HEK293 (cell line): ENCODE measurements around the gene TRAP1.

Experiments used
- CTCF ChIA-PET: fragments of 350-600 bp; formaldehyde crosslinking; extraction: SDS; loops from one replicate; lab custom pipeline; 2021; ENCODE audit warnings: antibody characterized with exemption; lab: Yijun Ruan, JAX
- POLR2A ChIA-PET: fragments of 300-600 bp; formaldehyde crosslinking; extraction: SDS; loops from one replicate; lab custom pipeline; 2020; ENCODE audit warnings: antibody characterized with exemption, inconsistent platforms; lab: Yijun Ruan, JAX
- H3K27ac ChIP-seq: fragments of 200-500 bp; sonication (Bioruptor generic); 2 replicates; pipeline ENCODE4 v1.5.1; 2014; ENCODE audit warnings: low read depth, low read length, control low read depth, inconsistent platforms; ENCODE audit errors: extremely low read depth
- H3K36me3 ChIP-seq, 2 experiments: fragments of 200-500 bp in 1 of 2; sonication (Bioruptor generic) in 1 of 2; 1 replicate in 1 of 2; 2 replicates in 1 of 2; pipeline ENCODE4 v1.5.1; 2014 to 2017; ENCODE audit warnings: inconsistent platforms in 2 of 2, low read length in 2 of 2; ENCODE audit not compliant: control insufficient read depth in 2 of 2, insufficient read depth in 1 of 2
- H3K4me1 ChIP-seq: fragments of 200-500 bp; sonication (Bioruptor generic); 2 replicates; pipeline ENCODE4 v1.5.1; 2014; ENCODE audit warnings: mild to moderate bottlenecking, low read length, inconsistent platforms; ENCODE audit not compliant: control insufficient read depth, insufficient read depth
- H3K4me3 ChIP-seq: 2 replicates; pipeline ENCODE4 v1.5.1; 2011; ENCODE audit warnings: low read depth, mild to moderate bottlenecking, control low read depth, low read length, moderate library complexity
- H3K9me3 ChIP-seq: fragments of 200-500 bp; sonication (Bioruptor generic); 2 replicates; pipeline ENCODE4 v1.5.1; 2014; ENCODE audit warnings: low read depth, low read length, inconsistent platforms; ENCODE audit not compliant: control insufficient read depth, insufficient read depth
- GLI2 ChIP-seq: fragments of 450-650 bp; formaldehyde crosslinking; IDR thresholded peaks from 2 replicates; pipeline ENCODE4; 2017; ENCODE audit warnings: missing biosample characterization, missing genetic modification characterization, low read depth, borderline replicate concordance
- IKZF3 ChIP-seq: fragments of 450-650 bp; IDR thresholded peaks from 2 replicates; pipeline ENCODE4 v1.5.0; 2018; ENCODE audit warnings: missing biosample characterization, mild to moderate bottlenecking, missing genetic modification characterization, moderate library complexity
- KLF9 ChIP-seq: fragments of 450-650 bp; formaldehyde crosslinking; IDR thresholded peaks from 2 replicates; pipeline ENCODE4 v1.5.1; 2016; ENCODE audit warnings: missing biosample characterization, missing genetic modification characterization, low read depth
- ZFP41 ChIP-seq: fragments of 450-650 bp; formaldehyde crosslinking; IDR thresholded peaks from 2 replicates; pipeline ENCODE4 v1.5.1; 2016; ENCODE audit warnings: missing biosample characterization, missing genetic modification characterization, borderline replicate concordance
- ZNF114 ChIP-seq: fragments of 450-650 bp; formaldehyde crosslinking; IDR thresholded peaks from 2 replicates; pipeline ENCODE4 v1.5.0; 2017; ENCODE audit warnings: missing biosample characterization, missing genetic modification characterization
- ZNF169 ChIP-seq: fragments of 450-650 bp; formaldehyde crosslinking; IDR thresholded peaks from 2 replicates; pipeline ENCODE4 v1.5.1; 2016; ENCODE audit warnings: missing biosample characterization, missing genetic modification characterization
- ZNF354C ChIP-seq: fragments of 450-650 bp; formaldehyde crosslinking; IDR thresholded peaks from 2 replicates; pipeline ENCODE4 v1.5.1; 2016; ENCODE audit warnings: missing biosample characterization, missing genetic modification characterization, low read depth, borderline replicate concordance
- ZNF394 ChIP-seq: fragments of 450-650 bp; formaldehyde crosslinking; IDR thresholded peaks from 2 replicates; pipeline ENCODE4 v1.5.1; 2016; ENCODE audit warnings: missing biosample characterization, missing genetic modification characterization, mild to moderate bottlenecking, moderate library complexity, borderline replicate concordance
- ZNF404 ChIP-seq: fragments of 450-650 bp; formaldehyde crosslinking; IDR thresholded peaks from 2 replicates; pipeline ENCODE4 v1.5.1; 2017; ENCODE audit warnings: missing biosample characterization, missing genetic modification characterization
- ZNF48 ChIP-seq: fragments of 450-650 bp; formaldehyde crosslinking; IDR thresholded peaks from 2 replicates; pipeline ENCODE4 v1.5.1; 2016; ENCODE audit warnings: missing biosample characterization, missing genetic modification characterization
- ZNF544 ChIP-seq: fragments of 450-650 bp; formaldehyde crosslinking; IDR thresholded peaks from 2 replicates; pipeline ENCODE4 v1.5.0; 2017; ENCODE audit warnings: missing biosample characterization, missing genetic modification characterization
- ZNF600 ChIP-seq: fragments of 450-650 bp; formaldehyde crosslinking; IDR thresholded peaks from 2 replicates; pipeline ENCODE4 v1.5.1; 2016; ENCODE audit warnings: missing biosample characterization, missing genetic modification characterization
- TF ChIP-seq, protein P1 (sequence below): fragments of 450-650 bp; formaldehyde crosslinking; IDR thresholded peaks from 2 replicates; pipeline ENCODE4 v1.5.1; 2016; ENCODE audit warnings: missing biosample characterization, missing genetic modification characterization, low read depth
- TF ChIP-seq, protein P2 (sequence below): fragments of 450-650 bp; formaldehyde crosslinking; IDR thresholded peaks from 2 replicates; pipeline ENCODE4 v1.5.1; 2016; ENCODE audit warnings: missing biosample characterization, missing genetic modification characterization
- TF ChIP-seq, protein P3 (sequence below): fragments of 450-650 bp; formaldehyde crosslinking; IDR thresholded peaks from 2 replicates; pipeline ENCODE4 v1.5.1; 2017; ENCODE audit warnings: missing biosample characterization, missing genetic modification characterization
- TF ChIP-seq, protein P4 (sequence below): fragments of 450-650 bp; formaldehyde crosslinking; IDR thresholded peaks from 2 replicates; pipeline ENCODE4 v1.5.1; 2017; ENCODE audit warnings: missing biosample characterization, missing genetic modification characterization
- TF ChIP-seq, protein P5 (sequence below): fragments of 450-650 bp; formaldehyde crosslinking; IDR thresholded peaks from 2 replicates; pipeline ENCODE4 v1.5.1; 2016; ENCODE audit warnings: missing biosample characterization, missing genetic modification characterization
- TF ChIP-seq, protein P6 (sequence below): fragments of 450-650 bp; formaldehyde crosslinking; IDR thresholded peaks from 2 replicates; pipeline ENCODE4 v1.5.1; 2016; ENCODE audit warnings: missing biosample characterization, missing genetic modification characterization
- TF ChIP-seq, protein P7 (sequence below): fragments of 450-650 bp; formaldehyde crosslinking; IDR thresholded peaks from 2 replicates; pipeline ENCODE4 v1.5.1; 2016; ENCODE audit warnings: missing biosample characterization, missing genetic modification characterization

The TRAP1 gene

DNA sequence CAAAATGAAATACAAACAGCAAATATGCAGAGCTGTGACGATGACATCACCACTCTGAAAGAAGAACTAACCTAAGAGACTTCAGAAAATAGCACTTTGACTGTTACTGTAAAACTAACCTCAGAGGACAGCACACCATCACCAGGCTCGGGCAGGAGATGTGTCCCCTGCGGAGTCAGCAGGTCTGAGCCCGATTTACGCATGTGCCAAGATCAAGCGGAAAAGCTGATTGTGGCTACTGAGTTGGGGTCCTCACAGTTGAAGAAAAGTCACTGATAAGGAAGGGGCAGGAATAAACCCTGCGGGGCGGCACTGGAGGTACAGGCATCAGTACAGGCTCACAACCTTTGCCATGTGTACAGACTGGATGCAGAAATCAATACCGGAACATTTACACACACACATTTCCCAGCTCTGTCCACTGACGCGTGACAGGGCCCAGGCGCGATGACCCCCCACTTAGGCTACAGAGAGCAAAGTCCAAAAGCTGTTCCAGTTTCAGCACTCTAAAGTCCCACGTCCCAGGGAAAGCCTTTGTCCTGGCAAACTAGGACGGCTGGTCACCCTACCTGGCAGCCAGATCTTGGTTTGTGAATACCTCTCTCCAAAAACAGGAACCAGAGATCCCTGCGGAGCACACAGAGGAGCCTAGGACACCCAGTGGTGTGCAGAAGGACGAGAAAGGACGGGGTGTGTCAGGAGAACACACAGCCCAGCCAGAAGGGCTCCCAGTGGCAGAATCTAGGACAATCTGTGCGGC, 21.5 kb downstream of the TRAP1 start:
- Histone ChIP-seq H3K36me3 (peaks cover 0 to 10% of the 10 kb centered on the region in 2 experiments; a peak in 2 of 3 replicates), H3K9me3 (no peaks in the 10 kb centered on the region), H3K4me3 (no peak overlapping the region), H3K4me1 (no peaks in the 10 kb centered on the region), H3K27ac (no peak overlapping the region)
- POLR2A ChIA-PET = no interaction called here
- CTCF ChIA-PET = interaction anchor here (0.6 to 1.3 kb wide), 5 partner anchors 15 to 558 kb away, joined by 3 to 8 read pairs (median 3); partner anchors contain the start of gene DNASE1
- TF ChIP-seq ZNF404 (tag by site-specific recombination) (no peak), ZNF169 (no peak), ZFP41 (tag by site-specific recombination) (no peak), ZNF600 (peak; percentile 88), KLF9 (tag by site-specific recombination) (no peak), ZNF354C (no peak), ZNF394 (tag by site-specific recombination) (no peak), GLI2 (tag by site-specific recombination) (no peak), IKZF3 (tag by site-specific recombination) (no peak), ZNF48 (tag by site-specific recombination) (no peak), ZNF114 (no peak), ZNF544 (no peak)
- TF ChIP-seq, protein P1, sequence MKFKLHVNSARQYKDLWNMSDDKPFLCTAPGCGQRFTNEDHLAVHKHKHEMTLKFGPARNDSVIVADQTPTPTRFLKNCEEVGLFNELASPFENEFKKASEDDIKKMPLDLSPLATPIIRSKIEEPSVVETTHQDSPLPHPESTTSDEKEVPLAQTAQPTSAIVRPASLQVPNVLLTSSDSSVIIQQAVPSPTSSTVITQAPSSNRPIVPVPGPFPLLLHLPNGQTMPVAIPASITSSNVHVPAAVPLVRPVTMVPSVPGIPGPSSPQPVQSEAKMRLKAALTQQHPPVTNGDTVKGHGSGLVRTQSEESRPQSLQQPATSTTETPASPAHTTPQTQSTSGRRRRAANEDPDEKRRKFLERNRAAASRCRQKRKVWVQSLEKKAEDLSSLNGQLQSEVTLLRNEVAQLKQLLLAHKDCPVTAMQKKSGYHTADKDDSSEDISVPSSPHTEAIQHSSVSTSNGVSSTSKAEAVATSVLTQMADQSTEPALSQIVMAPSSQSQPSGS (tag by site-specific recombination) = peak; percentile 94
- TF ChIP-seq, protein P2, sequence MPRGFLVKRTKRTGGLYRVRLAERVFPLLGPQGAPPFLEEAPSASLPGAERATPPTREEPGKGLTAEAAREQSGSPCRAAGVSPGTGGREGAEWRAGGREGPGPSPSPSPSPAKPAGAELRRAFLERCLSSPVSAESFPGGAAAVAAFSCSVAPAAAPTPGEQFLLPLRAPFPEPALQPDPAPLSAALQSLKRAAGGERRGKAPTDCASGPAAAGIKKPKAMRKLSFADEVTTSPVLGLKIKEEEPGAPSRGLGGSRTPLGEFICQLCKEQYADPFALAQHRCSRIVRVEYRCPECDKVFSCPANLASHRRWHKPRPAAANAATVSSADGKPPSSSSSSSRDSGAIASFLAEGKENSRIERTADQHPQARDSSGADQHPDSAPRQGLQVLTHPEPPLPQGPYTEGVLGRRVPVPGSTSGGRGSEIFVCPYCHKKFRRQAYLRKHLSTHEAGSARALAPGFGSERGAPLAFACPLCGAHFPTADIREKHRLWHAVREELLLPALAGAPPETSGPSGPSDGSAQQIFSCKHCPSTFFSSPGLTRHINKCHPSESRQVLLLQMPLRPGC (tag by site-specific recombination) = no peak
- TF ChIP-seq, protein P3, sequence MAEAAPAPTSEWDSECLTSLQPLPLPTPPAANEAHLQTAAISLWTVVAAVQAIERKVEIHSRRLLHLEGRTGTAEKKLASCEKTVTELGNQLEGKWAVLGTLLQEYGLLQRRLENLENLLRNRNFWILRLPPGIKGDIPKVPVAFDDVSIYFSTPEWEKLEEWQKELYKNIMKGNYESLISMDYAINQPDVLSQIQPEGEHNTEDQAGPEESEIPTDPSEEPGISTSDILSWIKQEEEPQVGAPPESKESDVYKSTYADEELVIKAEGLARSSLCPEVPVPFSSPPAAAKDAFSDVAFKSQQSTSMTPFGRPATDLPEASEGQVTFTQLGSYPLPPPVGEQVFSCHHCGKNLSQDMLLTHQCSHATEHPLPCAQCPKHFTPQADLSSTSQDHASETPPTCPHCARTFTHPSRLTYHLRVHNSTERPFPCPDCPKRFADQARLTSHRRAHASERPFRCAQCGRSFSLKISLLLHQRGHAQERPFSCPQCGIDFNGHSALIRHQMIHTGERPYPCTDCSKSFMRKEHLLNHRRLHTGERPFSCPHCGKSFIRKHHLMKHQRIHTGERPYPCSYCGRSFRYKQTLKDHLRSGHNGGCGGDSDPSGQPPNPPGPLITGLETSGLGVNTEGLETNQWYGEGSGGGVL (tag by site-specific recombination) = no peak
- TF ChIP-seq, protein P4, sequence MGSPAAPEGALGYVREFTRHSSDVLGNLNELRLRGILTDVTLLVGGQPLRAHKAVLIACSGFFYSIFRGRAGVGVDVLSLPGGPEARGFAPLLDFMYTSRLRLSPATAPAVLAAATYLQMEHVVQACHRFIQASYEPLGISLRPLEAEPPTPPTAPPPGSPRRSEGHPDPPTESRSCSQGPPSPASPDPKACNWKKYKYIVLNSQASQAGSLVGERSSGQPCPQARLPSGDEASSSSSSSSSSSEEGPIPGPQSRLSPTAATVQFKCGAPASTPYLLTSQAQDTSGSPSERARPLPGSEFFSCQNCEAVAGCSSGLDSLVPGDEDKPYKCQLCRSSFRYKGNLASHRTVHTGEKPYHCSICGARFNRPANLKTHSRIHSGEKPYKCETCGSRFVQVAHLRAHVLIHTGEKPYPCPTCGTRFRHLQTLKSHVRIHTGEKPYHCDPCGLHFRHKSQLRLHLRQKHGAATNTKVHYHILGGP (tag by site-specific recombination) = no peak
- TF ChIP-seq, protein P5, sequence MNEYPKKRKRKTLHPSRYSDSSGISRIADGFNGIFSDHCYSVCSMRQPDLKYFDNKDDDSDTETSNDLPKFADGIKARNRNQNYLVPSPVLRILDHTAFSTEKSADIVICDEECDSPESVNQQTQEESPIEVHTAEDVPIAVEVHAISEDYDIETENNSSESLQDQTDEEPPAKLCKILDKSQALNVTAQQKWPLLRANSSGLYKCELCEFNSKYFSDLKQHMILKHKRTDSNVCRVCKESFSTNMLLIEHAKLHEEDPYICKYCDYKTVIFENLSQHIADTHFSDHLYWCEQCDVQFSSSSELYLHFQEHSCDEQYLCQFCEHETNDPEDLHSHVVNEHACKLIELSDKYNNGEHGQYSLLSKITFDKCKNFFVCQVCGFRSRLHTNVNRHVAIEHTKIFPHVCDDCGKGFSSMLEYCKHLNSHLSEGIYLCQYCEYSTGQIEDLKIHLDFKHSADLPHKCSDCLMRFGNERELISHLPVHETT (tag by site-specific recombination) = 0 out of 2 replicates have a peak, but pooled peaks have one; percentile 38
- TF ChIP-seq, protein P6, sequence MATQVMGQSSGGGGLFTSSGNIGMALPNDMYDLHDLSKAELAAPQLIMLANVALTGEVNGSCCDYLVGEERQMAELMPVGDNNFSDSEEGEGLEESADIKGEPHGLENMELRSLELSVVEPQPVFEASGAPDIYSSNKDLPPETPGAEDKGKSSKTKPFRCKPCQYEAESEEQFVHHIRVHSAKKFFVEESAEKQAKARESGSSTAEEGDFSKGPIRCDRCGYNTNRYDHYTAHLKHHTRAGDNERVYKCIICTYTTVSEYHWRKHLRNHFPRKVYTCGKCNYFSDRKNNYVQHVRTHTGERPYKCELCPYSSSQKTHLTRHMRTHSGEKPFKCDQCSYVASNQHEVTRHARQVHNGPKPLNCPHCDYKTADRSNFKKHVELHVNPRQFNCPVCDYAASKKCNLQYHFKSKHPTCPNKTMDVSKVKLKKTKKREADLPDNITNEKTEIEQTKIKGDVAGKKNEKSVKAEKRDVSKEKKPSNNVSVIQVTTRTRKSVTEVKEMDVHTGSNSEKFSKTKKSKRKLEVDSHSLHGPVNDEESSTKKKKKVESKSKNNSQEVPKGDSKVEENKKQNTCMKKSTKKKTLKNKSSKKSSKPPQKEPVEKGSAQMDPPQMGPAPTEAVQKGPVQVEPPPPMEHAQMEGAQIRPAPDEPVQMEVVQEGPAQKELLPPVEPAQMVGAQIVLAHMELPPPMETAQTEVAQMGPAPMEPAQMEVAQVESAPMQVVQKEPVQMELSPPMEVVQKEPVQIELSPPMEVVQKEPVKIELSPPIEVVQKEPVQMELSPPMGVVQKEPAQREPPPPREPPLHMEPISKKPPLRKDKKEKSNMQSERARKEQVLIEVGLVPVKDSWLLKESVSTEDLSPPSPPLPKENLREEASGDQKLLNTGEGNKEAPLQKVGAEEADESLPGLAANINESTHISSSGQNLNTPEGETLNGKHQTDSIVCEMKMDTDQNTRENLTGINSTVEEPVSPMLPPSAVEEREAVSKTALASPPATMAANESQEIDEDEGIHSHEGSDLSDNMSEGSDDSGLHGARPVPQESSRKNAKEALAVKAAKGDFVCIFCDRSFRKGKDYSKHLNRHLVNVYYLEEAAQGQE (tag by site-specific recombination) = no peak
- TF ChIP-seq, protein P7, sequence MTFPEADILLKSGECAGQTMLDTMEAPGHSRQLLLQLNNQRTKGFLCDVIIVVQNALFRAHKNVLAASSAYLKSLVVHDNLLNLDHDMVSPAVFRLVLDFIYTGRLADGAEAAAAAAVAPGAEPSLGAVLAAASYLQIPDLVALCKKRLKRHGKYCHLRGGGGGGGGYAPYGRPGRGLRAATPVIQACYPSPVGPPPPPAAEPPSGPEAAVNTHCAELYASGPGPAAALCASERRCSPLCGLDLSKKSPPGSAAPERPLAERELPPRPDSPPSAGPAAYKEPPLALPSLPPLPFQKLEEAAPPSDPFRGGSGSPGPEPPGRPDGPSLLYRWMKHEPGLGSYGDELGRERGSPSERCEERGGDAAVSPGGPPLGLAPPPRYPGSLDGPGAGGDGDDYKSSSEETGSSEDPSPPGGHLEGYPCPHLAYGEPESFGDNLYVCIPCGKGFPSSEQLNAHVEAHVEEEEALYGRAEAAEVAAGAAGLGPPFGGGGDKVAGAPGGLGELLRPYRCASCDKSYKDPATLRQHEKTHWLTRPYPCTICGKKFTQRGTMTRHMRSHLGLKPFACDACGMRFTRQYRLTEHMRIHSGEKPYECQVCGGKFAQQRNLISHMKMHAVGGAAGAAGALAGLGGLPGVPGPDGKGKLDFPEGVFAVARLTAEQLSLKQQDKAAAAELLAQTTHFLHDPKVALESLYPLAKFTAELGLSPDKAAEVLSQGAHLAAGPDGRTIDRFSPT = no peak
